GM18498 (cell line): Measurements from ENCODE around the gene FAM199X.

Source experiments
- ATAC-seq: cut with Tn5 transposase; IDR thresholded peaks from one replicate; pipeline ENCODE4 v1.9.1; 2021; ENCODE audit warnings: mild to moderate bottlenecking, moderate library complexity; ENCODE audit not compliant: unreplicated experiment

Gene FAM199X

GRCh38 chrX:104165894-104166734, at the start of gene FAM199X:
Gene FAM199X (plus strand): TSS chrX:104166453. CDS start chrX:104166786, 333 bp downstream.
- peak; percentile 97 for ATAC-seq

DNA sequence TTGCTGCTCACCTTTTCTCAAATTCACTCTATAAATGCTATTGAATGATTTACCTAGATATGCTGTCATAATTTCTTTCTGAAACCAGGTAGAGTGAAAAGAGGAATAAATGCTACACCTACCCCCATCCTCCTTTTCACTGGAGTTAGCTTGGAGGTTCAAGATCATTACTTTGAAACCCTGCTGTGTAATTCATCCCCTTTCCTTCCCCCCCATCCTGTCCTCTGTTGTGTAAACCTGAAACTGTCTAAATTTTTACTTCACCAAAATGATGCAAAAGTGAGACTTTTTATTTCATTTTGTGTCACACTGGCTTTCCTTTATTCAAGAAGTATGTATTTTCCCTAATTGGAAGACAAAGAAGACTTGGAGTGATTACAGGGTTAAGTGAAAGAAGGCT, 48.5 kb upstream of the FAM199X start:
- ATAC-seq = no peak

GRCh38 chrX:104118765-104119164, 47.5 kb upstream of the FAM199X start:
- ATAC-seq = no peak

- ATAC-seq = no peak
These were observed 43.4 kb upstream of the FAM199X start for GRCh38 chrX:104122829-104123228.

DNA sequence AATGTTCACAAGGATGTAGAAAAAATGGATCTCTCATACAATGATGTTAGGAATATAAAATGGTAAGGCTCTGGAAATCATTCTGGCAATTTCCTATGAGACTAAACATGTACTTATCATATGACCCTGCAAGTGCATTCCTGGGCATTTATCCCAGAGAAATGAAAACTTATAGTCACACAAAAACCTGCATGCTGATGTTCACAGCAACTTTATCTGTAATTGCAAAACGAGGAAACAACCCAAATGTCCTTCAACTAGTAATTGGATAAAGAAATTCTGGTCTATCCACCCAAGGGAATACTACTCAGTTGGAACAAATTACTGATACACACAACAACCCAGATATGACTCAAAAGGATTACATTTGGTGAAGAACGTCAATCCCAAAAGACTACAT, 39.4 kb upstream of the FAM199X start:
- ATAC-seq = no peak

GRCh38 chrX:104130808-104131207, 35.4 kb upstream of the FAM199X start:
- no peak for ATAC-seq

GRCh38 chrX:104134583-104135261, 31.5 kb upstream of the FAM199X start:
- ATAC-seq = no peak

DNA sequence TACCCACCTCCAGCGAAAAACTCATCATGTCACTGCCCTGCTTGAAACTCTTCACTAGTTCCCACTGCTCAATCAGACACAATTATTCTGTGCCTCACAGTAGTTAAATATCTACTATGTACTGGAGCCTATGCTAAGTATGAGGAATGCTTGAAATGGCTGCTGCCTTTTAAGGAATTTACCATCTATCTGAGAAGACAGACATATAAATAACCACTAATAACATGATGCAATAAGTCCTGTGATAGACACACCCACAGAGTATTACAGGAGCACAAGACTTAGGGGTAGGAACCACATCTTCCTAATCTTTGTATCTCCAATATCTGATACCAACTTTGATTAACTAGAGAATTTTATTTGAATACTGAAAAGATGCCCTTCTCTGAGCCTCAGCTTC, 30.6 kb upstream of the FAM199X start:
- no peak for ATAC-seq

DNA sequence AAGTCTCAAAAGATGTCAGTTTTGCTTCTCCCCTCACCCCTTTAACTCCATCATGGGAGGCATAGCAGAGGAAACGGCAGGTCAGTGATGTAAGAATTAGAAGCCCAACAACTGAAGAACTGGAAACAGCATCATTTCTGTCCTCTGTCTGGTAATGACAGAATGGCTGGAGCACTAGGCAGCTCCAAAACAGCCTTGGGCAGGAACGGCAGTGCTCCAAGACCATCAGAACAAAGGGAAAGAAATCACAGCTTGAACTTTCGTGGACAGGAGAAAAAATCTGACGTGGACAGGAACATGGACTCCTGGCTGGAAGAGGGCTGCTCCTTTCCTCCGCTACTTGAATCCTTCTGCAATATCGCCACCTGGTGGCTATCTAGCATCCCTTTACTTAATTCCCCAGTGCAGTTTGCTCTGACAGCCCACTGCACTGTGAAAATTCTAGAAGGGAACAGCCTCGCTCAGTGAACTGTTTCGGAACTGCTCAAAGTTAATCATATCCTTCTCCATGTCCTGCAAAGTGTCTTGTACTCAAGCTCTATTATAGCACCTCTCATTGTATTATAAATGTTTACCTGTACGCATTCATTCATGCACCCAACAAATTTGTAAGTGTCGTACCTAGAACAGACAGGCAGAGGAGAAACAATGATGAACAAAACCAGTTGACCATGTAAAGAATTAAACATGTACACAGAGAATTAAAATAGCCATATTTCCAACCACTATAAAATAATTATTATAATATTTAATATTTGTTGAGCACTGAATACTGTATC, 29.8 kb upstream of the FAM199X start:
- peak; percentile 78 for ATAC-seq

DNA sequence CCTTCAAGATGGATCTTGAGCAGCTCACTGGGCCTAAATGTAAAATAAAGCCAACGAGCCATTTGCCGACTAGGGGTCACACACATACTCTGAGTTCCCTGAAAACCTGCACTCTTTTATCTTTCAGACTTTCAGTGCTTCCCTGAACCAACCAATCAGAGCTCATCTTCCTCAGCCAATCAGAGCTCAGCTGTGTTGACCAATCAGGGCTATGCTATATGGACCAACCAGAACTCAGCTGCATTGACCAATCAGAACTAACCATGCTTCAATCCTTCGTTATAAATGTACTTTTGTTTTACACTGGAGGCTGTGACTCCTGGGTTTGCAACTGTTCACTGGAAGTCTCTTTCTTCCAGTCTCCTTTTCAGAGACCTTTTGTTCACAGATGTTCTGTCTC, 28.8 kb upstream of the FAM199X start:
- no peak for ATAC-seq

DNA sequence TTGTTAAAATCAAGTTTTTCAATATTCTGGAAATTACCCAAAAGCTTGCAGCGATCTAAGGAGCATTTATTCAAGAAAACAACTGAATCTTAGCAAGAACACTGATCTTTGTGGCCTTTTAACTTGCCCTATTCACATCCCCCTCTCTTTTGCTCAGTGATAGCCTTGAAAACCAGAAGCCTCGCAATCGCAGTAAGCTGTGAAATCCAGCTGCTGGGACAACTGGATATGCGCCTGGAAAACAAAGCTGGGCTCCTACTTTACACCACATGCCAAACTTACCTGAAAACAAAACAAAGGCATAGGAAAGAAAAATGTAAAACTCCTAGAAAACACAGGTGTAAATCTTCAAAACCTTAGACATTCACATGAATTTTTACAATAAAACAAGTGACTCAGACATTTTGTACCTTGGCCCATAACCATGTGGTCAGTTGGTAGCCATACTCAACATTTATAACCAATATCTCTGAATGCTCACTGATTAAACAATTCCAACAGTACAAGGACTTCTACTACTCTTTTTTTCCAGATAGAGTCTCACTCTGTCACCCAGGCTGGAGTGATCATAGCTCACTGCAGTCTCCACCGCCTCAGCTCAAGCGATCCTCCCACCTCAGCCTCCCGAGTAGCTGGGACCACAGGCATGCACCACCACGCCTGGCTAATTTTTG, 25.0 kb upstream of the FAM199X start:
- ATAC-seq = no peak

- ATAC-seq = no peak
These were observed 15.2 kb upstream of the FAM199X start for GRCh38 chrX:104151037-104151436.

- peak; percentile 90 for ATAC-seq
These were observed 9.4 kb upstream of the FAM199X start, which contains the start of gene SLC25A53 for GRCh38 chrX:104156630-104157529. Gene SLC25A53 (minus strand): TSS chrX:104157009. CDS start chrX:104105257, 51,752 bp downstream.

- ATAC-seq = no peak
These were observed 633 bp downstream of the FAM199X start for GRCh38 chrX:104166735-104167436.

DNA sequence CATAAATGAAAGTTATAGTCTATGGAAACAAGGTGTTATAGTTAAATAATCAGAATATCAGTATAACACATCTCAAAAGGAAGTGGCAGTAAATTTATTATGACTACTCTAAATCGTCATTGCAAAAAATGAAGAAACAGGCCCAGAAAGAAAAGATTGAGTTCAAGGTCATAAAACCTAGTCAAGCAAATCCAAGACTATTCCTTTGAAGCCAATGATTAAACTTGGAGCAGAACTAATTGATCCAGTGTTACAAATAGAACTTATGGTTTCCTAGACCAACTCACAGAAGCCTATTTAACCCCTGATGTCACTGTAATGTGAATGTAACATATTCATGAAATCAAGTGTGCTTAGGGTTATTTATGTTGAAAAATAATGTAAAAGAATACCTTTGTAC, 1.9 kb downstream of the FAM199X start:
- ATAC-seq = no peak

- no peak for ATAC-seq
These were observed 5.9 kb downstream of the FAM199X start for GRCh38 chrX:104172121-104172520.

DNA sequence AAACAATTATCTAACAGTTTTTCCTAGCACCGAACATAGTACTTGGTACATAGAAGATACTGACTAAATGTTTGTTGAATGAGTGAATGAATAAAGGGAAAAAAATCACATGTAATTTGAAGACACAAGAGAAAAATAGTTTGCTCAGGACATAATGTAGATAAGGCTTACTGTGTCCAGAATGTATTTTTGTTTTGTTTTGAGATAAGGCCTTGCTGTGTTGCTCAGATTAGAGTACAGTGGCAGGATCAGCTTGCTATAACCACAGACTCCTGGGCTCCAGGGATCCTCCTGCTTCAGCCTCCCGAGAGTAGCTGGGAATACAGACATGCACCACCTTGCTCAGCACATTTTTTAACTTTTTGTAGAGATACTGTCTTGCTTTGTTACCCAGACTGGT, 6.5 kb downstream of the FAM199X start:
- no peak for ATAC-seq

GRCh38 chrX:104173841-104174240, 7.6 kb downstream of the FAM199X start:
- ATAC-seq = no peak

GRCh38 chrX:104183685-104184084, 17.4 kb downstream of the FAM199X start:
- no peak for ATAC-seq
